HEK293 (cell line): ENCODE measurements around the gene ZNF385C.

Experiments used
- CTCF ChIA-PET: fragments of 350-600 bp; formaldehyde crosslinking; extraction: SDS; loops from one replicate; lab custom pipeline; 2021; ENCODE audit warnings: antibody characterized with exemption; lab: Yijun Ruan, JAX
- POLR2A ChIA-PET: fragments of 300-600 bp; formaldehyde crosslinking; extraction: SDS; loops from one replicate; lab custom pipeline; 2020; ENCODE audit warnings: antibody characterized with exemption, inconsistent platforms; lab: Yijun Ruan, JAX
- H3K27ac ChIP-seq: fragments of 200-500 bp; sonication (Bioruptor generic); 2 replicates; pipeline ENCODE4 v1.5.1; 2014; ENCODE audit warnings: low read depth, low read length, control low read depth, inconsistent platforms; ENCODE audit errors: extremely low read depth
- H3K36me3 ChIP-seq, 2 experiments: fragments of 200-500 bp in 1 of 2; sonication (Bioruptor generic) in 1 of 2; 1 replicate in 1 of 2; 2 replicates in 1 of 2; pipeline ENCODE4 v1.5.1; 2014 to 2017; ENCODE audit warnings: inconsistent platforms in 2 of 2, low read length in 2 of 2; ENCODE audit not compliant: control insufficient read depth in 2 of 2, insufficient read depth in 1 of 2
- H3K4me1 ChIP-seq: fragments of 200-500 bp; sonication (Bioruptor generic); 2 replicates; pipeline ENCODE4 v1.5.1; 2014; ENCODE audit warnings: mild to moderate bottlenecking, low read length, inconsistent platforms; ENCODE audit not compliant: control insufficient read depth, insufficient read depth
- H3K4me3 ChIP-seq: 2 replicates; pipeline ENCODE4 v1.5.1; 2011; ENCODE audit warnings: low read depth, mild to moderate bottlenecking, control low read depth, low read length, moderate library complexity
- H3K9me3 ChIP-seq: fragments of 200-500 bp; sonication (Bioruptor generic); 2 replicates; pipeline ENCODE4 v1.5.1; 2014; ENCODE audit warnings: low read depth, low read length, inconsistent platforms; ENCODE audit not compliant: control insufficient read depth, insufficient read depth
- ATF2 ChIP-seq: fragments of 450-650 bp; formaldehyde crosslinking; IDR thresholded peaks from 2 replicates; pipeline ENCODE4 v1.5.1; 2016; ENCODE audit warnings: missing biosample characterization, missing genetic modification characterization, low read depth
- GLIS1 ChIP-seq: fragments of 450-650 bp; formaldehyde crosslinking; IDR thresholded peaks from 2 replicates; pipeline ENCODE4 v1.5.1; 2016; ENCODE audit warnings: missing biosample characterization, missing genetic modification characterization
- KLF1 ChIP-seq: fragments of 450-650 bp; formaldehyde crosslinking; IDR thresholded peaks from 2 replicates; pipeline ENCODE4 v1.5.1; 2016; ENCODE audit warnings: missing biosample characterization, missing genetic modification characterization
- KLF16 ChIP-seq: fragments of 450-650 bp; formaldehyde crosslinking; IDR thresholded peaks from 2 replicates; pipeline ENCODE4 v1.5.1; 2017; ENCODE audit warnings: missing biosample characterization, missing genetic modification characterization
- PATZ1 ChIP-seq: fragments of 450-650 bp; formaldehyde crosslinking; IDR thresholded peaks from 2 replicates; pipeline ENCODE4 v1.5.1; 2016; ENCODE audit warnings: missing biosample characterization, missing genetic modification characterization
- PRDM6 ChIP-seq: fragments of 450-650 bp; formaldehyde crosslinking; IDR thresholded peaks from 2 replicates; pipeline ENCODE4 v1.5.1; 2017; ENCODE audit warnings: missing biosample characterization, missing genetic modification characterization
- TRIM28 ChIP-seq: IDR thresholded peaks from 2 replicates; pipeline ENCODE4 v1.6.1; 2011; ENCODE audit warnings: low read length, control low read depth, borderline replicate concordance
- ZBTB10 ChIP-seq: fragments of 450-650 bp; formaldehyde crosslinking; IDR thresholded peaks from 2 replicates; pipeline ENCODE4 v1.5.1; 2016; ENCODE audit warnings: missing biosample characterization, missing genetic modification characterization
- ZFP69B ChIP-seq: fragments of 450-650 bp; formaldehyde crosslinking; IDR thresholded peaks from 2 replicates; pipeline ENCODE4 v1.5.1; 2016; ENCODE audit warnings: missing biosample characterization, missing genetic modification characterization
- ZNF133 ChIP-seq: fragments of 450-650 bp; formaldehyde crosslinking; IDR thresholded peaks from 2 replicates; pipeline ENCODE4 v1.5.1; 2016; ENCODE audit warnings: missing biosample characterization, missing genetic modification characterization
- ZNF18 ChIP-seq: fragments of 450-650 bp; formaldehyde crosslinking; IDR thresholded peaks from 2 replicates; pipeline ENCODE4 v1.5.1; 2016; ENCODE audit warnings: missing biosample characterization, missing genetic modification characterization
- ZNF184 ChIP-seq: fragments of 450-650 bp; IDR thresholded peaks from 2 replicates; pipeline ENCODE4 v1.5.1; 2018; ENCODE audit warnings: missing biosample characterization, mild to moderate bottlenecking, missing genetic modification characterization
- ZNF211 ChIP-seq: fragments of 450-650 bp; formaldehyde crosslinking; IDR thresholded peaks from 2 replicates; pipeline ENCODE4 v1.5.1; 2016; ENCODE audit warnings: low read depth, missing biosample characterization, missing genetic modification characterization
- ZNF23 ChIP-seq: fragments of 450-650 bp; formaldehyde crosslinking; IDR thresholded peaks from 2 replicates; pipeline ENCODE4 v1.5.1; 2016; ENCODE audit warnings: missing biosample characterization, missing genetic modification characterization, borderline replicate concordance
- ZNF24 ChIP-seq: fragments of 450-650 bp; formaldehyde crosslinking; IDR thresholded peaks from 2 replicates; pipeline ENCODE4 v1.5.1; 2016; ENCODE audit warnings: missing biosample characterization, missing genetic modification characterization
- ZNF311 ChIP-seq: fragments of 450-650 bp; formaldehyde crosslinking; IDR thresholded peaks from 2 replicates; pipeline ENCODE4 v1.5.1; 2017; ENCODE audit warnings: missing biosample characterization, missing genetic modification characterization, borderline replicate concordance
- ZNF398 ChIP-seq: fragments of 450-650 bp; formaldehyde crosslinking; IDR thresholded peaks from 2 replicates; pipeline ENCODE4 v1.5.1; 2017; ENCODE audit warnings: missing biosample characterization, missing genetic modification characterization
- ZNF521 ChIP-seq: fragments of 450-650 bp; formaldehyde crosslinking; IDR thresholded peaks from 2 replicates; pipeline ENCODE4 v1.5.1; 2017; ENCODE audit warnings: missing biosample characterization, mild to moderate bottlenecking, missing genetic modification characterization
- ZNF555 ChIP-seq: fragments of 450-650 bp; formaldehyde crosslinking; conservative IDR thresholded peaks from 2 replicates; pipeline ENCODE4 v1.5.1; 2017; ENCODE audit warnings: missing biosample characterization, mild to moderate bottlenecking, missing genetic modification characterization, inconsistent platforms
- ZNF580 ChIP-seq: fragments of 450-650 bp; formaldehyde crosslinking; IDR thresholded peaks from 2 replicates; pipeline ENCODE4 v1.5.1; 2016; ENCODE audit warnings: missing biosample characterization, missing genetic modification characterization
- ZNF654 ChIP-seq: fragments of 450-650 bp; formaldehyde crosslinking; IDR thresholded peaks from 2 replicates; pipeline ENCODE4 v1.5.1; 2016; ENCODE audit warnings: low read depth, missing biosample characterization, missing genetic modification characterization
- ZNF830 ChIP-seq: fragments of 450-650 bp; IDR thresholded peaks from 2 replicates; pipeline ENCODE4 v1.5.0; 2018; ENCODE audit warnings: missing biosample characterization, missing genetic modification characterization, low read depth, mild to moderate bottlenecking, moderate library complexity
- ZSCAN16 ChIP-seq: fragments of 450-650 bp; formaldehyde crosslinking; IDR thresholded peaks from 2 replicates; pipeline ENCODE4 v1.5.1; 2016; ENCODE audit warnings: missing biosample characterization, missing genetic modification characterization

Gene ZNF385C

GRCh38 chr17:41987642-41988041, 110.6 kb downstream of the ZNF385C start (continued):
- peak; percentile 59 for TF ChIP-seq ZNF398 (tag by site-specific recombination)
- TF ChIP-seq ZNF133 (tag by site-specific recombination), result no peak
- peak; percentile 59 for TF ChIP-seq PATZ1 (tag by site-specific recombination)
- TF ChIP-seq ATF2 (tag by site-specific recombination), result peak; percentile 71; the same call in 1 of the 2 replicates
- 0 out of 2 replicates have a peak, but pooled peaks have one; percentile 22 for TF ChIP-seq ZNF184 (tag by site-specific recombination)
- TF ChIP-seq ZNF24 (tag by site-specific recombination), result peak; percentile 72
- TF ChIP-seq ZNF555 (tag by site-specific recombination), result no peak
- TF ChIP-seq GLIS1, result peak; percentile 65
- no peak for TF ChIP-seq ZNF521
- 0 out of 2 replicates have a peak, but pooled peaks have one; percentile 21 for TF ChIP-seq KLF16 (tag by site-specific recombination)
- TF ChIP-seq ZFP69B (tag by site-specific recombination), result peak; percentile 47; the same call in 1 of the 2 replicates

GRCh38 chr17:41986634-41987033, 111.6 kb downstream of the ZNF385C start:
- Histone ChIP-seq H3K36me3 (peaks cover 90 to 98% of the 10 kb centered on the region in 2 experiments), H3K9me3 (no peaks in the 10 kb centered on the region), H3K4me1 (no peaks in the 10 kb centered on the region), H3K27ac (no peak overlapping the region), H3K4me3 (no peak overlapping the region)
- ChIA-PET CTCF (interaction anchor here (0.5 to 1.2 kb wide), 3 partner anchors 12 to 1510 kb away, joined by 3 to 4 read pairs (median 3); no protein-coding TSS in a partner anchor), POLR2A (interaction anchor here (0.8 kb wide), 1 partner anchor 30 kb away, joined by 3 read pairs; the partner anchor contains the start of gene DNAJC7)
- TF ChIP-seq PRDM6 (no peak), ZNF654 (tag by site-specific recombination) (no peak), ZNF23 (no peak), ZNF211 (tag by site-specific recombination) (no peak), KLF1 (tag by site-specific recombination) (no peak), ZNF18 (tag by site-specific recombination) (no peak), ZNF830 (no peak), TRIM28 (no peak), ZSCAN16 (tag by site-specific recombination) (no peak), ZBTB10 (no peak), ZNF580 (tag by site-specific recombination) (no peak), ZNF311 (tag by site-specific recombination) (no peak)
